H1 (cell line): ENCODE results near the gene NDUFA13.

Experiments used
- ATF2 ChIP-seq: IDR thresholded peaks from 2 replicates; pipeline ENCODE4 v1.6.1; 2012; ENCODE audit warnings: low read length, inconsistent platforms
- ATF3 ChIP-seq: IDR thresholded peaks from 2 replicates; pipeline ENCODE4 v1.6.1; 2011; ENCODE audit warnings: low read depth, mild to moderate bottlenecking, low read length; ENCODE audit not compliant: insufficient read depth
- CREB1 ChIP-seq: IDR thresholded peaks from 2 replicates; pipeline ENCODE4 v1.6.1; 2012; ENCODE audit warnings: inconsistent platforms
- CTCF ChIP-seq, 3 experiments: IDR thresholded peaks; 1 replicate in 2 of 3; 2 replicates in 1 of 3; pipeline versions ENCODE4 v1.5.1 to v1.6.1; 2011; ENCODE audit warnings: low read length in 3 of 3, mild to moderate bottlenecking in 3 of 3, inconsistent platforms in 2 of 3, low read depth in 1 of 3, moderate library complexity in 1 of 3; ENCODE audit not compliant: insufficient read depth in 1 of 3; ENCODE audit errors: control extremely low read depth in 1 of 3
- EZH2 ChIP-seq: fragments of 200-600 bp; sonication (generic); IDR thresholded peaks from 2 replicates; pipeline ENCODE4 v1.7.1; 2012; ENCODE audit warnings: low read depth, mild to moderate bottlenecking, moderate library complexity, low read length, inconsistent platforms; ENCODE audit not compliant: severe bottlenecking
- FOSL1 ChIP-seq: IDR thresholded peaks from 2 replicates; pipeline ENCODE4 v1.6.1; 2011; ENCODE audit warnings: mild to moderate bottlenecking, low read depth, low read length, moderate library complexity; ENCODE audit not compliant: insufficient read depth
- JUND ChIP-seq: IDR thresholded peaks from 2 replicates; pipeline ENCODE4 v1.6.1; 2011; ENCODE audit warnings: mild to moderate bottlenecking, improper control_type of control experiment, low read length
- MAFK ChIP-seq: IDR thresholded peaks from 2 replicates; pipeline ENCODE4 v1.6.1; 2012; ENCODE audit warnings: low read depth, mild to moderate bottlenecking, improper control_type of control experiment, low read length
- MAX ChIP-seq: IDR thresholded peaks from 2 replicates; pipeline ENCODE4 v1.6.1; 2012; ENCODE audit warnings: inconsistent platforms
- PHF8 ChIP-seq: fragments of 200-600 bp; sonication (generic); conservative IDR thresholded peaks from 2 replicates; pipeline ENCODE4 v1.7.1; 2012; ENCODE audit warnings: low read depth, mild to moderate bottlenecking, inconsistent platforms, low read length, moderate library complexity
- POLR2AphosphoS5 ChIP-seq: IDR thresholded peaks from 2 replicates; pipeline ENCODE4 v1.6.1; 2011; ENCODE audit warnings: low read depth, low read length
- POU5F1 ChIP-seq: IDR thresholded peaks from 2 replicates; pipeline ENCODE4 v1.6.1; 2011; ENCODE audit warnings: low read depth, mild to moderate bottlenecking, low read length, moderate library complexity
- RAD21 ChIP-seq, 2 experiments: IDR thresholded peaks in 1 of 2; conservative IDR thresholded peaks in 1 of 2; 2 replicates each; pipeline ENCODE4 v1.6.1; 2011; ENCODE audit warnings: low read depth in 2 of 2, low read length in 2 of 2, improper control_type of control experiment in 1 of 2, inconsistent platforms in 1 of 2, mild to moderate bottlenecking in 1 of 2, moderate library complexity in 1 of 2
- ZNF274 ChIP-seq: IDR thresholded peaks from 2 replicates; pipeline ENCODE4 v1.7.0; 2012; ENCODE audit warnings: low read length, borderline replicate concordance; ENCODE audit errors: extremely low read depth

GRCh38 chr19:19545707-19546106, 29.7 kb downstream of the NDUFA13 start:
- TF ChIP-seq EZH2 (no peak), ATF2 (no peak), RAD21 (IDR thresholded peaks at IDR 0.05 in 1 of 2, conservative IDR thresholded peaks at IDR 0.05 in 1 of 2; ENCODE audit: low read depth in 2 of 2, low read length in 2 of 2) (no peak), CTCF (IDR thresholded peaks at IDR 0.05; ENCODE audit: control extremely low read depth in 1 of 3, insufficient read depth in 1 of 3, low read depth in 1 of 3, low read length in 3 of 3) (no peak), POU5F1 (no peak), PHF8 (no peak), JUND (no peak), ATF3 (no peak), FOSL1 (no peak), MAX (no peak), MAFK (no peak), ZNF274 (no peak), POLR2AphosphoS5 (no peak), CREB1 (no peak)
